H9 (cell line): ENCODE measurements around the gene MYT1. TPM values are rescaled to one million over a fixed set of nuclear protein-coding genes. Genes with fewer than 3 reads are reported as not detected.
A peak's percentile ranks its signal among the peaks of the same experiment; 100 is the strongest.

Experiments
- DNase-seq: peaks from one replicate; pipeline ENCODE4 v3.0.0-alpha.2; 2017
- H2AFZ ChIP-seq: one replicate; pipeline ENCODE4 v1.6.1; 2013; ENCODE audit warnings: mild to moderate bottlenecking, low read length, control low read depth, moderate library complexity
- H2AK5ac ChIP-seq: 2 replicates; pipeline ENCODE4 v1.6.1; 2013; ENCODE audit warnings: low read length, control low read depth, mixed read lengths; ENCODE audit not compliant: insufficient read length
- H2BK120ac ChIP-seq: one replicate; pipeline ENCODE4 v1.6.1; 2013; ENCODE audit warnings: low read depth, mild to moderate bottlenecking, low read length, control low read depth, inconsistent platforms; ENCODE audit not compliant: poor library complexity, severe bottlenecking
- H2BK12ac ChIP-seq: 2 replicates; pipeline ENCODE4 v1.6.1; 2013; ENCODE audit warnings: low read length, control low read depth, mixed read lengths, low read depth; ENCODE audit not compliant: insufficient read length
- H2BK15ac ChIP-seq: 2 replicates; pipeline ENCODE4 v1.6.1; 2013; ENCODE audit warnings: low read depth, low read length, control low read depth
- H2BK20ac ChIP-seq: one replicate; pipeline ENCODE4 v1.6.1; 2013; ENCODE audit warnings: low read depth, mild to moderate bottlenecking, low read length, control low read depth, inconsistent platforms; ENCODE audit not compliant: poor library complexity, severe bottlenecking
- H2BK5ac ChIP-seq: 2 replicates; pipeline ENCODE4 v1.6.1; 2013; ENCODE audit warnings: low read length, control low read depth, mixed read lengths; ENCODE audit not compliant: insufficient read length
- H3K14ac ChIP-seq: 2 replicates; pipeline ENCODE4 v1.6.1; 2013; ENCODE audit warnings: low read length, control low read depth; ENCODE audit not compliant: insufficient read depth
- H3K18ac ChIP-seq: 2 replicates; pipeline ENCODE4 v1.6.1; 2013; ENCODE audit warnings: low read depth, mild to moderate bottlenecking, mixed read lengths, low read length, control low read depth; ENCODE audit not compliant: insufficient read length
- H3K23ac ChIP-seq: 2 replicates; pipeline ENCODE4 v1.6.1; 2013; ENCODE audit warnings: low read length, control low read depth, mixed read lengths, low read depth; ENCODE audit not compliant: insufficient read length
- H3K23me2 ChIP-seq: 2 replicates; pipeline ENCODE4 v1.6.1; 2013; ENCODE audit warnings: low read depth, mild to moderate bottlenecking, mixed read lengths, low read length, control low read depth; ENCODE audit not compliant: insufficient read length, poor library complexity, severe bottlenecking
- H3K27ac ChIP-seq: 2 replicates; pipeline ENCODE4 v1.5.1; 2013; ENCODE audit warnings: low read length, control low read depth, mixed read lengths, low read depth; ENCODE audit not compliant: insufficient read length
- H3K27me3 ChIP-seq: 2 replicates; pipeline ENCODE4 v1.6.1; 2013; ENCODE audit warnings: low read length, control low read depth, inconsistent platforms; ENCODE audit not compliant: insufficient read depth
- H3K4ac ChIP-seq: 2 replicates; pipeline ENCODE4 v1.6.1; 2013; ENCODE audit warnings: low read depth, mild to moderate bottlenecking, control low read depth, inconsistent platforms, low read length, moderate library complexity
- H3K4me1 ChIP-seq: 2 replicates; pipeline ENCODE4 v1.6.1; 2013; ENCODE audit warnings: low read length, control low read depth, inconsistent platforms; ENCODE audit not compliant: insufficient read depth
- H3K4me2 ChIP-seq: 2 replicates; pipeline ENCODE4 v1.6.1; 2013; ENCODE audit warnings: low read length, control low read depth, mixed read lengths; ENCODE audit not compliant: insufficient read length, insufficient read depth
- H3K56ac ChIP-seq: 2 replicates; pipeline ENCODE4 v1.6.1; 2013; ENCODE audit warnings: low read depth, mild to moderate bottlenecking, mixed read lengths, low read length, control low read depth; ENCODE audit not compliant: insufficient read length
- H3K79me1 ChIP-seq: 2 replicates; pipeline ENCODE4 v1.6.1; 2013; ENCODE audit warnings: low read depth, mild to moderate bottlenecking, moderate library complexity, low read length, control low read depth, inconsistent platforms; ENCODE audit not compliant: insufficient read depth, poor library complexity, severe bottlenecking
- H3K79me2 ChIP-seq: 2 replicates; pipeline ENCODE4 v1.6.1; 2013; ENCODE audit warnings: low read length, control low read depth, inconsistent platforms; ENCODE audit not compliant: insufficient read depth
- H3K9ac ChIP-seq: 2 replicates; pipeline ENCODE4 v1.6.1; 2013; ENCODE audit warnings: low read length, control low read depth, mixed read lengths; ENCODE audit not compliant: insufficient read length; ENCODE audit errors: extremely low read depth
- H3K9me3 ChIP-seq: one replicate; pipeline ENCODE4 v1.6.1; 2013; ENCODE audit warnings: low read depth, low read length, inconsistent platforms; ENCODE audit not compliant: control insufficient read depth
- H3T11ph ChIP-seq: one replicate; pipeline ENCODE4 v1.6.1; 2013; ENCODE audit warnings: mild to moderate bottlenecking, low read length, control low read depth, inconsistent platforms
- H4K20me1 ChIP-seq: one replicate; pipeline ENCODE4 v1.6.1; 2013; ENCODE audit not compliant: control insufficient read depth, insufficient read length, insufficient read depth
- H4K5ac ChIP-seq: 2 replicates; pipeline ENCODE4 v1.6.1; 2013; ENCODE audit warnings: low read depth, mild to moderate bottlenecking, mixed read lengths, low read length, control low read depth; ENCODE audit not compliant: insufficient read length
- H4K8ac ChIP-seq: replicated peaks from 2 replicates; pipeline ENCODE4 v1.6.1; 2013; ENCODE audit warnings: low read length, control low read depth, mixed read lengths, low read depth; ENCODE audit not compliant: insufficient read length
- H4K91ac ChIP-seq: 2 replicates; pipeline ENCODE4 v1.6.1; 2013; ENCODE audit warnings: low read depth, mild to moderate bottlenecking, moderate library complexity, mixed read lengths, low read length, control low read depth; ENCODE audit not compliant: insufficient read length
- H3K27ac Mint-ChIP-seq, 3 experiments: 2 replicates in 2 of 3; 3 replicates in 1 of 3; pipeline ENCODE4 v1.8.0; 2020 to 2021; ENCODE audit warnings: mixed read lengths in 3 of 3, mild to moderate bottlenecking in 1 of 3, moderate library complexity in 1 of 3
- H3K27me3 Mint-ChIP-seq: 2 replicates; pipeline ENCODE4 v1.8.0; 2021; ENCODE audit warnings: low read depth, mild to moderate bottlenecking, moderate library complexity, mixed read lengths
- H3K36me3 Mint-ChIP-seq, 3 experiments: 2 replicates in 2 of 3; 3 replicates in 1 of 3; pipeline ENCODE4 v1.8.0; 2020 to 2021; ENCODE audit warnings: low read depth in 3 of 3, mixed read lengths in 3 of 3; ENCODE audit not compliant: insufficient read depth in 1 of 3
- H3K4me1 Mint-ChIP-seq, 2 experiments: 2 replicates each; pipeline ENCODE4 v1.8.0; 2020; ENCODE audit warnings: mixed read lengths in 2 of 2
- H3K4me3 Mint-ChIP-seq, 2 experiments: 2 replicates in 1 of 2; 3 replicates in 1 of 2; pipeline ENCODE4 v1.8.0; 2020 to 2021; ENCODE audit warnings: mild to moderate bottlenecking in 2 of 2, mixed read lengths in 2 of 2, moderate library complexity in 1 of 2
- H3K9me3 Mint-ChIP-seq, 2 experiments: 2 replicates in 1 of 2; 3 replicates in 1 of 2; pipeline ENCODE4 v1.8.0; 2020; ENCODE audit warnings: mild to moderate bottlenecking in 2 of 2, mixed read lengths in 2 of 2, moderate library complexity in 1 of 2
- WGBS: extraction: QIAGEN DNeasy Blood & Tissue Kit; methylation state at CpG from one replicate; pipeline ENCODE4 v1.1.7; 2013; ENCODE audit warnings: missing lambda C conversion rate, low lambda C conversion rate, mixed read lengths; ENCODE audit not compliant: insufficient read length; ENCODE audit errors: extremely low coverage; 5-methylcytosine and 5-hydroxymethylcytosine counted together
- total RNA-seq: library from RNA; stranded (reverse); gene quantifications from 2 replicates; pipeline ENCODE4 v1.2.1, GENCODE V29; 2021
- TF ChIP-seq, protein P1 (sequence below): fragments of 200-600 bp; sonication (generic); conservative IDR thresholded peaks from 3 replicates; pipeline ENCODE4 v1.8.0; 2021; ENCODE audit warnings: antibody characterized with exemption, mild to moderate bottlenecking

The MYT1 gene
- total RNA-seq, 1 experiment from 2014 or later, result 0.79 TPM

GRCh38 chr20:64211874-64212658 is 47.8 kb downstream of the MYT1 start:
- Histone ChIP-seq H2BK20ac (no peak overlapping the region), H4K20me1 (peaks cover 2% of the 10 kb centered on the region), H3K4me2 (no peak overlapping the region), H2AFZ (no peak overlapping the region), H2BK12ac (no peak overlapping the region), H2AK5ac (no peak overlapping the region), H3K14ac (no peak overlapping the region), H4K5ac (no peak overlapping the region), H3K27ac (no peak overlapping the region), H3K27me3 (no peaks in the 10 kb centered on the region), H3K79me1 (no peaks in the 10 kb centered on the region), H4K91ac (no peak overlapping the region), H3K4me1 (no peaks in the 10 kb centered on the region), H3K9me3 (no peaks in the 10 kb centered on the region), H3K18ac (no peak overlapping the region), H3K79me2 (no peaks in the 10 kb centered on the region), H2BK5ac (no peak overlapping the region), H2BK15ac (no peak overlapping the region), H3K23ac (no peak overlapping the region), H3T11ph (no peak overlapping the region), H3K23me2 (peaks cover 2% of the 10 kb centered on the region), H2BK120ac (no peak overlapping the region), H3K9ac (no peak overlapping the region), H3K4ac (no peak overlapping the region), H4K8ac (no peak overlapping the region), H3K56ac (no peak overlapping the region)
- WGBS, result no CpG with 5 or more reads among the region's 21 CpGs
- peaks cover 4% of the 10 kb centered on the region for H3K27me3 Mint-ChIP-seq
- H3K4me1 Mint-ChIP-seq, result peaks cover 11 to 12% of the 10 kb centered on the region in 2 experiments
- no peaks in the 10 kb centered on the region; a peak in 1 of 7 replicates for H3K36me3 Mint-ChIP-seq
- no peak for DNase-seq
- no peak overlapping the region for H3K4me3 Mint-ChIP-seq
- H3K9me3 Mint-ChIP-seq, result no peaks in the 10 kb centered on the region
- TF ChIP-seq, protein P1, sequence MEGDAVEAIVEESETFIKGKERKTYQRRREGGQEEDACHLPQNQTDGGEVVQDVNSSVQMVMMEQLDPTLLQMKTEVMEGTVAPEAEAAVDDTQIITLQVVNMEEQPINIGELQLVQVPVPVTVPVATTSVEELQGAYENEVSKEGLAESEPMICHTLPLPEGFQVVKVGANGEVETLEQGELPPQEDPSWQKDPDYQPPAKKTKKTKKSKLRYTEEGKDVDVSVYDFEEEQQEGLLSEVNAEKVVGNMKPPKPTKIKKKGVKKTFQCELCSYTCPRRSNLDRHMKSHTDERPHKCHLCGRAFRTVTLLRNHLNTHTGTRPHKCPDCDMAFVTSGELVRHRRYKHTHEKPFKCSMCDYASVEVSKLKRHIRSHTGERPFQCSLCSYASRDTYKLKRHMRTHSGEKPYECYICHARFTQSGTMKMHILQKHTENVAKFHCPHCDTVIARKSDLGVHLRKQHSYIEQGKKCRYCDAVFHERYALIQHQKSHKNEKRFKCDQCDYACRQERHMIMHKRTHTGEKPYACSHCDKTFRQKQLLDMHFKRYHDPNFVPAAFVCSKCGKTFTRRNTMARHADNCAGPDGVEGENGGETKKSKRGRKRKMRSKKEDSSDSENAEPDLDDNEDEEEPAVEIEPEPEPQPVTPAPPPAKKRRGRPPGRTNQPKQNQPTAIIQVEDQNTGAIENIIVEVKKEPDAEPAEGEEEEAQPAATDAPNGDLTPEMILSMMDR, result no peak
- peak overlapping the region in 1 of 3 experiments; percentile 40; a peak in 1 of 7 replicates for H3K27ac Mint-ChIP-seq
